Measurements from ENCODE around the gene DAO.

GRCh38 chr12:108895220-108895802 lies 15.4 kb downstream of the DAO start:
- TF ChIP-seq POLR2A (IDR thresholded peaks at IDR 0.05; ENCODE audit: low read length) (no peak), GATA1 (IDR thresholded peaks at IDR 0.05; ENCODE audit: low read depth, low read length) (no peak)

All from erythroblast (primary cell).